ENCODE data around the gene CDCA7.

GRCh38 chr2:173346035-173346434, 8.6 kb upstream of the CDCA7 start:
- TF ChIP-seq, protein P1, sequence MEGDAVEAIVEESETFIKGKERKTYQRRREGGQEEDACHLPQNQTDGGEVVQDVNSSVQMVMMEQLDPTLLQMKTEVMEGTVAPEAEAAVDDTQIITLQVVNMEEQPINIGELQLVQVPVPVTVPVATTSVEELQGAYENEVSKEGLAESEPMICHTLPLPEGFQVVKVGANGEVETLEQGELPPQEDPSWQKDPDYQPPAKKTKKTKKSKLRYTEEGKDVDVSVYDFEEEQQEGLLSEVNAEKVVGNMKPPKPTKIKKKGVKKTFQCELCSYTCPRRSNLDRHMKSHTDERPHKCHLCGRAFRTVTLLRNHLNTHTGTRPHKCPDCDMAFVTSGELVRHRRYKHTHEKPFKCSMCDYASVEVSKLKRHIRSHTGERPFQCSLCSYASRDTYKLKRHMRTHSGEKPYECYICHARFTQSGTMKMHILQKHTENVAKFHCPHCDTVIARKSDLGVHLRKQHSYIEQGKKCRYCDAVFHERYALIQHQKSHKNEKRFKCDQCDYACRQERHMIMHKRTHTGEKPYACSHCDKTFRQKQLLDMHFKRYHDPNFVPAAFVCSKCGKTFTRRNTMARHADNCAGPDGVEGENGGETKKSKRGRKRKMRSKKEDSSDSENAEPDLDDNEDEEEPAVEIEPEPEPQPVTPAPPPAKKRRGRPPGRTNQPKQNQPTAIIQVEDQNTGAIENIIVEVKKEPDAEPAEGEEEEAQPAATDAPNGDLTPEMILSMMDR (IDR thresholded peaks at IDR 0.05), result no peak
- TF ChIP-seq POLR2AphosphoS5 (IDR thresholded peaks at IDR 0.05), result no peak

Measured in upper lobe of left lung (tissue), 4 donors.